Vagina (tissue), 2 donors: Measurements from ENCODE around the gene GM2A. TPM values are rescaled to one million over a fixed set of nuclear protein-coding genes. Genes with fewer than 3 reads are reported as not detected.

Experiments
- DNase-seq, 2 donors: peaks; one replicate each; pipeline ENCODE4 v3.0.0-alpha.2; 2017; ENCODE audit errors: extremely low spot score in 2 of 2
- H3K27ac ChIP-seq: fragments of 200-600 bp; sonication (generic); one replicate; pipeline ENCODE4 v1.5.1; 2019
- H3K27me3 ChIP-seq: fragments of 200-600 bp; sonication (generic); one replicate; pipeline ENCODE4 v1.5.1; 2019
- H3K36me3 ChIP-seq, 2 donors: fragments of 200-600 bp; sonication (generic); one replicate each; pipeline ENCODE4 v1.5.1; 2017 to 2019
- H3K4me1 ChIP-seq: fragments of 200-600 bp; sonication (generic); one replicate; pipeline ENCODE4 v1.5.1; 2019
- H3K4me3 ChIP-seq, 2 donors: fragments of 200-600 bp; sonication (generic); 1 replicate in 1 of 2; 2 replicates in 1 of 2; pipeline ENCODE4 v1.5.1; 2016 to 2019
- H3K9me3 ChIP-seq: fragments of 200-600 bp; sonication (generic); one replicate; pipeline ENCODE4 v1.5.1; 2019
- POLR2A ChIP-seq, 2 donors: fragments of 450-650 bp; IDR thresholded peaks; one replicate each; pipeline ENCODE4 v1.6.1; 2017; ENCODE audit warnings: antibody characterized with exemption in 2 of 2, mild to moderate bottlenecking in 2 of 2, moderate library complexity in 2 of 2
- POLR2AphosphoS5 ChIP-seq, 2 donors: sonication (generic); formaldehyde crosslinking; IDR thresholded peaks; one replicate each; pipeline ENCODE4 v1.9.0; 2017; ENCODE audit warnings: antibody characterized with exemption in 2 of 2, mild to moderate bottlenecking in 2 of 2, low read depth in 1 of 2; ENCODE audit not compliant: insufficient read depth in 1 of 2
- intact Hi-C: fragments of 100-400 bp; cut with DNase I; formaldehyde crosslinking; loops from one replicate; pipeline ENCODE4 v1.15.1; 2023
- total RNA-seq: library from RNA; depleted of rRNA; stranded (reverse); fragments of >200 nt; gene quantifications from one replicate; pipeline ENCODE4 v1.2.3, GENCODE V29; 2016
- TF ChIP-seq, protein P1 (sequence below), 3 experiments: fragments of 450-650 bp in 2 of 3; fragments of 200-600 bp in 1 of 3; sonication (generic) in 1 of 3; IDR thresholded peaks; one replicate each; pipeline ENCODE4 v1.5.1; 2017 to 2019; ENCODE audit warnings: antibody characterized with exemption in 3 of 3, mild to moderate bottlenecking in 2 of 3, moderate library complexity in 2 of 3

Gene GM2A
- total RNA-seq, 1 donor from 2014 or later: 71.7 TPM

- peak overlapping the region; percentile 90 to 91 for H3K4me3 ChIP-seq
- H3K9me3 ChIP-seq: no peaks in the 10 kb centered on the region
- peaks cover 51% of the 10 kb centered on the region for H3K4me1 ChIP-seq
- intact Hi-C loops: no loop called here
- no peaks in the 10 kb centered on the region for H3K36me3 ChIP-seq
- DNase-seq: no peak
- TF ChIP-seq, protein P1, sequence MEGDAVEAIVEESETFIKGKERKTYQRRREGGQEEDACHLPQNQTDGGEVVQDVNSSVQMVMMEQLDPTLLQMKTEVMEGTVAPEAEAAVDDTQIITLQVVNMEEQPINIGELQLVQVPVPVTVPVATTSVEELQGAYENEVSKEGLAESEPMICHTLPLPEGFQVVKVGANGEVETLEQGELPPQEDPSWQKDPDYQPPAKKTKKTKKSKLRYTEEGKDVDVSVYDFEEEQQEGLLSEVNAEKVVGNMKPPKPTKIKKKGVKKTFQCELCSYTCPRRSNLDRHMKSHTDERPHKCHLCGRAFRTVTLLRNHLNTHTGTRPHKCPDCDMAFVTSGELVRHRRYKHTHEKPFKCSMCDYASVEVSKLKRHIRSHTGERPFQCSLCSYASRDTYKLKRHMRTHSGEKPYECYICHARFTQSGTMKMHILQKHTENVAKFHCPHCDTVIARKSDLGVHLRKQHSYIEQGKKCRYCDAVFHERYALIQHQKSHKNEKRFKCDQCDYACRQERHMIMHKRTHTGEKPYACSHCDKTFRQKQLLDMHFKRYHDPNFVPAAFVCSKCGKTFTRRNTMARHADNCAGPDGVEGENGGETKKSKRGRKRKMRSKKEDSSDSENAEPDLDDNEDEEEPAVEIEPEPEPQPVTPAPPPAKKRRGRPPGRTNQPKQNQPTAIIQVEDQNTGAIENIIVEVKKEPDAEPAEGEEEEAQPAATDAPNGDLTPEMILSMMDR (IDR thresholded peaks at IDR 0.05): no peak
- TF ChIP-seq POLR2A (IDR thresholded peaks at IDR 0.05): no peak
- no peak for TF ChIP-seq POLR2AphosphoS5 (IDR thresholded peaks at IDR 0.05; ENCODE audit: insufficient read depth in 1 of 2, low read depth in 1 of 2)
- peak overlapping the region; percentile 92 for H3K27ac ChIP-seq
- no peaks in the 10 kb centered on the region for H3K27me3 ChIP-seq
These were observed 30.1 kb upstream of the GM2A start for GRCh38 chr5:151222790-151223446.

DNA sequence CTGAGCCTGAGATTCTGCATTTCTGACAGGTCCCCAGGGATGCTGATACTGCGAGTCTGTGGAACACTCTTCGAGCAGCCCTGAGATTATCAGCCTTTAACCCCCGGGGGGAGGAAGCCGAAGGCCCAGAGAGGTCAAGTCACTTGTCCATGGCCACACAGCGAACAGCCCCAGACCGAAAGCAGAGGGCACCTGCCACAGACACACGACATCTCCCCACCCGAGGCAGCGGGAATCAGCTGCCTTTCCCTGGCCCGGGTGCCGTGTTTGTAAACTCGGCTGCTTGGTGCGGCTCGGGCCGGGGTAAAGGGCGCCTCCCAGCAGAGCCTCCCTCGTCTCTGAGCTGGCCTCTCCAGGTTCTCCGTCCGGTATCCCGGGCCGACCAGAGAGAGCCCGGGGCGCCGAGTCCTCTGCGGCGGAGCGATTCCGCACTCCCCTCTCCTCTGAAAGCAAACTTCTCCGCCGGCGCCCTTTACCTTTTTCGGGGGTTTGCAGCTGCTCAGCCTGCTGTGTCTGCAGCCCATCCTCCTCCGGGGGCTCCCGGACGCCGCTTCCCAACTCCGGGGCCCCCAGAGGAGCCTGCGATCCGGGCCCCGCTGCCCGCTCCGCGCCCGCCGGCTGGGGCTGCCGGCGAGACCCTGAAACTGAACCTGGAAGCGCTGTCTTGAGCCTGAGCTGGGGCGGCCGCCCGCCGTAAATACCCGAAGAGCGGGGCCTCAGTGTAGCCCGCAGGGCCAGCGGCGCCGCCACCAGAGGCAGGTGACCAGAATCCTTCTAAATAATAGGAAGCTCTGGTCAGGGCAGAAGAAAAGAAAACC lies 29.3 kb upstream of the GM2A start, which contains the start of gene CCDC69:
CCDC69 (minus strand) TSS at position 646 of the 818 bp plus-strand sequence; CDS start at position 524, 122 bp downstream.
- Histone ChIP-seq H3K9me3 (no peaks in the 10 kb centered on the region), H3K27ac (peak within 1 kb of the TSS; percentile 92), H3K27me3 (no peaks in the 10 kb centered on the region), H3K4me1 (peaks cover 43% of the 10 kb centered on the region), H3K4me3 (peak within 1 kb of the TSS; percentile 90 to 91), H3K36me3 (no peaks in the 10 kb centered on the region)
- TF ChIP-seq, protein P1 (IDR thresholded peaks at IDR 0.05): no peak
- peak in 1 of 2 donors; percentile 78 for TF ChIP-seq POLR2A (IDR thresholded peaks at IDR 0.05)
- TF ChIP-seq POLR2AphosphoS5 (IDR thresholded peaks at IDR 0.05; ENCODE audit: insufficient read depth in 1 of 2, low read depth in 1 of 2): peak; percentile 56 to 95
- DNase-seq: no peak
- intact Hi-C loops: no loop called here

DNA sequence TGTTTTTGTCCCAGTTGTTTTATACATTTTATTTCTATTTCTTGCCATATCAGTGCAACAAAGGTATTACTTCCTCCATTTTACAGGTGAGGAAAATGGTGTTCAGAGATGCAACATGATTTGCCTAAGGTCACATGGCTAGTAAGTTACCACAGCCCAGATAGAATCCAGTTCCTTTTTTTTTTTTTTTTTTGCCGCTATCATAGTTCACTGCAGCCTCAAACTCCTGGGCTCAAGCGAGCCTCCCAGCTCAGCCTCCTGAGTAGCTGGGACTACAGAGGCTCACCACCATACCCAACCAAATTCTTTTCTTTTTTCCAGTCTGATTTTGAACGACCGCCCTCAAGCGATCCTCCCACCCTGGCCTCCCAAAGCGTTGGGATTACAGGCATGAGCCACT lies 28.6 kb upstream of the GM2A start:
- intact Hi-C loops: no loop called here

GRCh38 chr5:151225071-151225470 lies 27.9 kb upstream of the GM2A start:
- intact Hi-C loops: no loop called here
- Histone ChIP-seq H3K4me1 (peaks cover 35% of the 10 kb centered on the region), H3K27ac (no peak overlapping the region), H3K9me3 (no peaks in the 10 kb centered on the region), H3K36me3 (no peaks in the 10 kb centered on the region), H3K4me3 (no peak overlapping the region), H3K27me3 (no peaks in the 10 kb centered on the region)
- no peak for DNase-seq
- TF ChIP-seq POLR2AphosphoS5 (IDR thresholded peaks at IDR 0.05; ENCODE audit: insufficient read depth in 1 of 2, low read depth in 1 of 2): no peak
- TF ChIP-seq POLR2A (IDR thresholded peaks at IDR 0.05): no peak
- TF ChIP-seq, protein P1 (IDR thresholded peaks at IDR 0.05): no peak

More for the DNA sequence above, 28.6 kb upstream of the GM2A start:
- H3K36me3 ChIP-seq: no peaks in the 10 kb centered on the region
- peaks cover 40% of the 10 kb centered on the region for H3K4me1 ChIP-seq
- H3K9me3 ChIP-seq: no peaks in the 10 kb centered on the region
- TF ChIP-seq, protein P1 (IDR thresholded peaks at IDR 0.05): no peak
- TF ChIP-seq POLR2AphosphoS5 (IDR thresholded peaks at IDR 0.05; ENCODE audit: insufficient read depth in 1 of 2, low read depth in 1 of 2) (no peak), POLR2A (IDR thresholded peaks at IDR 0.05) (no peak)
- no peaks in the 10 kb centered on the region for H3K27me3 ChIP-seq
- peak overlapping the region; percentile 92 for H3K27ac ChIP-seq
- peak overlapping the region; percentile 90 to 91 for H3K4me3 ChIP-seq
- no peak for DNase-seq
